PC-9 (cell line): Measurements from ENCODE around the gene ORM2.

ENCODE experiments used
- CTCF ChIP-seq: fragments of 200-600 bp; sonication (generic); conservative IDR thresholded peaks from 2 replicates; pipeline ENCODE4 v1.6.1; 2017; ENCODE audit warnings: mixed run types, antibody characterized with exemption, mild to moderate bottlenecking, moderate library complexity
- EZH2 ChIP-seq: fragments of 200-600 bp; sonication (generic); IDR thresholded peaks from 2 replicates; pipeline ENCODE4 v1.8.0; 2017; ENCODE audit warnings: antibody characterized with exemption, low read depth

GRCh38 chr9:114371343-114371944 is 41.8 kb downstream of the ORM2 start:
- TF ChIP-seq CTCF = no peak
- TF ChIP-seq EZH2 = no peak
